GM18870 (cell line): ENCODE results near the gene UGT8.

Source experiments
- ATAC-seq: cut with Tn5 transposase; IDR thresholded peaks from one replicate; pipeline ENCODE4 v1.9.1; 2021; ENCODE audit warnings: moderate library complexity; ENCODE audit not compliant: unreplicated experiment

The UGT8 gene

DNA sequence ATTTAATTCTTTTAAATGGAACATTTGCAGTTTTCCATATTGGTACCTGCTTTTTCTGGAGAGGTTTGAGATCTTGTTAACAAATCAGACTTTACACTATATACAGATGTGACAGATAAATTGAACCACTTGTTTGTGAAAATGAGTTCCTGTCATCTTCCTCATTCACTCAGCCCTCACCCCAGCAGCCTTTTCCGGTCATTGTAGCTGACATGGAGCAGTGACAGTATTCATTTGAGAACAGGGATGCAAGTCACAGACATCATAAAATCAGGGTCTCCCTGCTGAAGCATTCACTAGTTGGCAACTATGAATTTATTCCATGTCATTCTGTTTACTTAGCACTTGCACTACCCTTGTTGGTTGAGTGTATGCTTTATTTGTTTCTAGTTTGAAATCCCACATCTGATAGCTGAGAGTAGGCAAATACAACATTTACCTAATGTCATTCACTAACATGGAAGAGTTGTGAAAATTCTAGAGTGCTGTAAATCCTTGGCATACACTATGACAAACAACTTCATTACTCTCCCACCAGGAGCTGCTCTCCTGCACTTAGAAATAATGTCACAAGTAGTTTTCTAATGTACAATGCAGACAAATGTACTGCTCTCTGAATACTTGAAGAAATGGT lies 78.9 kb downstream of the UGT8 start:
- ATAC-seq: no peak

DNA sequence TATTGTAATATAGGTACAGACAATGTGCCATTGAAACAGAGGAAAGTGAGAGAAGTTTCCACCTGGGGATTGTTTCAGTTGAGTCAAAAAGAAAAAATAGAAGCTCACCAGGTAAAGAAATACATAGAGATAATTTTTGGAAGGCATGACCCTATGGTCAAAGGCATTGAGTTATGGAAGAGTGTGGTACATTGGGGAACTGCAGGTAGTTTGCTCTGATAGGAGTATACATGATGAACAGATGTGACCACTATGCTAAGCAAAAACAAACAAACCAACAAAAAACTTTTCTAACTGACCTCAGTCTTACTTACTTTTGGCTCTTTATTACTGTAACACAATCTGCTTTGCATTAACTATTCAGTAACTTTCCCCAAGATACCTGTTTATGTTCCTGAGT lies 85.9 kb downstream of the UGT8 start:
- ATAC-seq: no peak

DNA sequence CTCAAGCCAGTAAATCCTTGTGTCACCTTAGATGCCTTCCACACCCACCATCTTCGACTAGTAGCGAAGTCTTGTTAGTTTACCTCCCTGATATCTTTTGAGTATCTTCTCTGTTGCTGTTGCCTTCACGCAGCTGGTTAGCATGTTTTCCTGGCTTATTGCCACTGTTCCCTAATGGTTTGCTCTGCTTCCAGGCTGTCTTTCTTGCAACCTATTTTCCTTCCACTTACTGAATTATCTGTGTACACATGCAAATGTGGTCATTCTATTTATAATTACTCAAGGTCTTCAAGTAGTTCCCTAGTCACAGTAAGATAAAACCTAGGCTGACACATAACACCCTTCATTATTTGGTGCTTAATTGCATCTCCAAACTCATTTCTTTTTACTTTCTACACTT lies 89.5 kb downstream of the UGT8 start:
- no peak for ATAC-seq

DNA sequence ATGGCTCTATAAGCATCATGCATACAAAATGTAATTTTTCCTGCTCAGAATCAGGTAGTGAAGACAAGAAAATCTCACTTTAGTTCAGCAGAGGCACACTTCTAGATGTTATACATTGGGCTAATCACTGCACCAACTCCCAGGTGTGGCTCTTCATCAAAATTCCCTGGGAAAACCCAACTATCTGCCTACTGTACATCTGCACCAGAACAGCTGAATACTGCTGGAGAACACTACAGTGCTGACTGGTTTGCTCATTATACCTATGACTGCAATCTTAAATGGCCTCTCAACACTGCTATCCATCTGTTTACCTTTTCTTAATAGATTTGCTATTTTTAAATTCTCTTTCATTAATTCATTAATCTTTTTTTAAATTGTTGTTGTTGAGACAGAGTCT lies 92.0 kb downstream of the UGT8 start:
- ATAC-seq: no peak

DNA sequence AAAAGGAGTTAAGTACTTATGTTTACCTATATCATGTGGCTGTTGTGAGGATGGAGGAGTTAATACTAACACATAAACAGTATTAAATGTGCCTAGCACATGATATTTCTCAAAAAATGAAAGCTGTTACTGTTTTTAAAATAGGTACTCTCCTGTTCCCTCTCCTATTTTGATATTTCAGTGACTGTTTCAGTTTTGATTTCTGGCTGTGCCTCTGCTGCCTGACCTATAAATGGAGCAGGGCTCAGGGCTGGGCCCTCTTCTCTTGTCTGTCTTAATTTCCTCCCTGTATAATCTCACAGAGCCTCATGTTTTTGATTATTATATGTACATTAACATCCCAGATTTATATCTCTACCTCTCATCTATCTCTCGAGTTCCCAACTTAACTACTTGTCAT lies 93.3 kb downstream of the UGT8 start:
- ATAC-seq: peak; percentile 93

DNA sequence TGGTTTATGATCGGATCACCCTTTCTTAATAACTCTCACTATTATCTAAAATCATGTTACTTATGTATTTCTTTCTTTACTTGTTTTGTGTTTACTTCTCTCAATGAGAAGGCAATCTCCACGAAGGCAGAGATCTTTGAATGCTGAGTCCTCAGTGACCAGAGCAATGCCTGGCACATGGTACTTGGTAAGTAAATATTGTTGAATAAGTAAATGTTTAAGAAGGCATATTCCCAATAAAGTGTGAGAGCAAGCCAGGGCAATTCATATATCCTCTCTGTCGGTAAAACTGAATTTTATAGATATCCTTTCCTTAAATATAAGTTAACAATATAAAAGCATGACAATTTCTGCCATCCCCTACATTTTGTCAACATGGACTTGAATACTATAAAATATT lies 94.4 kb downstream of the UGT8 start:
- ATAC-seq: no peak

DNA sequence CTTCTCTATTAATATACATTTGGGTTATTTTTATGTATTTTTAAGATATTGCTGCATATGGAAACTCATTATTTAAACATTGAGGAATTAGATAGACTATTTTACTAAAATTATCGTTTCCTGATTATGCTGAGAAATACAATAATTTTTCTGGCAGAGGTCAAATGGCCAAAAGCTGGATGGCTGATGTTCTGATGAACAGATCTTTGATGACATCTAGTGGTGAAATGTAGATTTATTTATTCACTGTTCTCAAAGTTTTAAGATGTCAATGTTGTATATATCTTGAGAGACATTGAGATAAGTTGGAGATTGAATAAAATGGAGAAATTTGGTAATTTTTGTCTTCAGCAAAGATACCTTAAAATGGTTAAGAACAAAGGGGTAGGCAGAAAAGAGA lies 96.2 kb downstream of the UGT8 start:
- ATAC-seq: peak; percentile 41

DNA sequence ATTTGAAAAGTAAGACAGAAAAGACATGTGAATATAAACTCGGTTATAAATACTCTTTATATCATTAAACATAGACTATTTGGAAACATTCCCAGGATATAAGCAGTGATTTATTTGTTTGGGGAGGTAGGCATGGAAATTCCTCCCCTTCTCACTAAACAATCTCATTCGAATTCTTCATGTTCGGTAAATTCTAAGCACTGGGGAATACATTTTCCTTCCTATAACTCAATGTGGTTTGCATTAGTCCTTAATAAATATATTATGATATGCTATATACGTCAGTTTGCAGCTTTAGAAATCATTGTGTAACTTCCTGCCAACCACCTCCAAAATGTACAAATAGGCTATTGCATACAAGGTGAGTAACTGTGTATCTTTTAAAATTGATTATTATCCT lies 99.6 kb downstream of the UGT8 start:
- ATAC-seq: no peak

DNA sequence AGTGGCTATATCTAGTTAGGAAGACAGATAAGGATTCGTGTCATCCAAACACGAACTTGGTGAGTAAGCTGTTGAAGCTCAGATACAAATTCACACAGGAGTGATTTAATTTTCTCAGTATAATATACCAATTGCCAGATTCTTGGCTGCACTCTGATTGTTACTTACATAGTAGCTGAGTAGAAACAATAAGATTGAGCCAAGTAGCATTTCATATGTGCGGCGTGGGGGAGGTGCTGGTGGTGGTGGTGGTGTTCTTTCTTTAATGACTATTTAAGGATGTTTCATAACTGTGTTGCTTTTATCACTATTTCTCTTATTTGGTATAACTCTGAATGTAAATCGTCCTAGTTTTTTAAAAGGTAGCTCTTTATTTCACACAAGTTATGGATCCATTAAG lies 102.9 kb downstream of the UGT8 start:
- no peak for ATAC-seq

DNA sequence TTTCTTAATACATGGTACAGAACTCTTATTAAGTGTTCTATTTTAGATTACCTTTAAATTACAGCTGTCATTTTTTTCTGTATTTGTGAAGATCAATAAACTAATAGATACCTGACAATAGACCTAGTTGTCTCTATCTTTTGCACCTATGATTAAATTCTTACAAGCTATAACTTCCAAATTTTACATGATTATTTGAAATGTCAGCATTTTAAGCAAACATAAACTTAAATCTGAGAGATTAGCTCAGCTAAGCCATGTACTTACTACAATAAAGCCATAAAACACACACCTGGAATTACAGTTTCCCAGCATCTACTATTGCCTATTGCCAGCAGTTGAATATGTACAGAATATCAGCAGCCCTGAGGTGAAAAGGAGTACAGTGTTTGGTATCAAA lies 118.8 kb downstream of the UGT8 start:
- ATAC-seq: no peak

DNA sequence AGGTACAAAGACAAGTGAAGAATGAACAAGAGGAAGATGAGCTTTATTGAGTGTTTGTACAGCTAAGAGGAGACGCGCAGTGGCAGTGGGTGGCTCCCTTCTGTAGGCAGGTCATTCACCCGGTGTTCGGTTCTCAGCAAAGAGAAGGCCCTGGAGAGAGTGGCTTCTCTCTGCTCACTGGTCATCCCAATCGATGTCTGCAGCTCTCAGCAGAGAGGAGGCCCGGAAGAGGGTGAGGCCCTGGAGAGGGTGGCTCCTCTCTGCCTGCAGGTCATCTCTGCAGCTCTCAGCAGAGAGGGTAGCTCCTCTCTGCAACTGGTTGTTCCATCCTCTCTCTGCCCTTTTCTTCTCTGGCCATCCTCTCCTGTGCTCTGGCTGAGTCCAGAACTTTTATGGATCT lies 126.5 kb downstream of the UGT8 start:
- no peak for ATAC-seq

DNA sequence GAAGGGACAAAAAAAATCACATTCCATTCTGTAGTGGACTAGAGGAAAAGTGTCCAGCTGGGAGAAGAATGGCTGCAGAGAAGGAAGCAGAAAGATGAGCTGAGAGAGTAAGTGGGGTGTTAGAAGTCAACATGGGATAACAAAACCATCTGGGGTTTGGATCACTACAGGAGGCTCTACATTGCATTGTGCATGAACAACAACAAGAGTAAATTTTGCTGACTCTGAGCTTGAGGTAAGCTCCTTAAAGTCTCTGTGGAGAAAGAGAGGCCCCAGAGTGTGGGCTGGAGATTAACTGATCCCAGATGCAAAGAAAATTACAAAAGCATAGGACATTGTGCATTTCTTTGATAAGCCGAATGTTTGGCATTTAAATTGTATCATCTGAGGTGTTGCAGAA lies 128.9 kb downstream of the UGT8 start:
- ATAC-seq: no peak
